Measurements from ENCODE around the gene ITPR2.

ITPR2 gene

DNA sequence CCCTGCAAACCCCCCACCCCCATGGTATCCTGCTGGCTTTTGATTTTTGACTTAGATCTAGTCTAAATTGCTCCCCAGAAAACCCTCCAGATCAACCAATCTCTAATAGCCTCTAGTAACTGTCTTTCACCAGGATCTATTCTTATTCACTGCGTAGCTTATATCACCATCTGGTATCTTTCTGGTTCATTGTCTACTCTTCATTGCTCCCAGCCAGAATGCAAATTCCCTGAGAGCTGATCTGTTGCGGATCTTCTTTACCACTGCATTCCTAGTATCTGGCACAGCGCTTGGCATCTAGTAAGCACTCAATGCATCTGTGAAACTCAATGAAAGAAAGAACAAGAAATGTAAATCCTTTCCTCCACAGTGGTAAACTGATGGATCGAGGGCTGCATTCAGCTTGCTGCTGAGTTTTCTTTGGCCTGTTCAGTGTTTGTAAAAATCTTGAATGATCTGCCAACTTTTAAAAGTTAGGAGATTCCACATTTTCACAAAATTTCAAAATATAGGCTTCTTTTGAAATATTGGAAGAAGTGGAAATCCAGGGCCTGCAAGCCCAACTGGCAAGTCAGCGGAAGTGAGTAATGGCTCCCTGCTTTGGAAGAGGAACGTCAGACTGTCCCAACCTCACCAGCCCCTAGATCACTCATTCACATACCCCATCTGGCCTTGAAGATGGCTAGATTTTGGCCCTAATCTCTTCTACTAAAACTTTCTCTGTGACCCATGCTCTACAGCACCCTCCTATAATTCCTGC is 363.4 kb downstream of the ITPR2 start:
- no peak overlapping the region for H3K4me3 ChIP-seq (ENCODE audit: low read depth, low read length)
- TF ChIP-seq, protein P1, sequence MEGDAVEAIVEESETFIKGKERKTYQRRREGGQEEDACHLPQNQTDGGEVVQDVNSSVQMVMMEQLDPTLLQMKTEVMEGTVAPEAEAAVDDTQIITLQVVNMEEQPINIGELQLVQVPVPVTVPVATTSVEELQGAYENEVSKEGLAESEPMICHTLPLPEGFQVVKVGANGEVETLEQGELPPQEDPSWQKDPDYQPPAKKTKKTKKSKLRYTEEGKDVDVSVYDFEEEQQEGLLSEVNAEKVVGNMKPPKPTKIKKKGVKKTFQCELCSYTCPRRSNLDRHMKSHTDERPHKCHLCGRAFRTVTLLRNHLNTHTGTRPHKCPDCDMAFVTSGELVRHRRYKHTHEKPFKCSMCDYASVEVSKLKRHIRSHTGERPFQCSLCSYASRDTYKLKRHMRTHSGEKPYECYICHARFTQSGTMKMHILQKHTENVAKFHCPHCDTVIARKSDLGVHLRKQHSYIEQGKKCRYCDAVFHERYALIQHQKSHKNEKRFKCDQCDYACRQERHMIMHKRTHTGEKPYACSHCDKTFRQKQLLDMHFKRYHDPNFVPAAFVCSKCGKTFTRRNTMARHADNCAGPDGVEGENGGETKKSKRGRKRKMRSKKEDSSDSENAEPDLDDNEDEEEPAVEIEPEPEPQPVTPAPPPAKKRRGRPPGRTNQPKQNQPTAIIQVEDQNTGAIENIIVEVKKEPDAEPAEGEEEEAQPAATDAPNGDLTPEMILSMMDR (IDR thresholded peaks at IDR 0.05; ENCODE audit: low read depth, low read length): no peak

DNA sequence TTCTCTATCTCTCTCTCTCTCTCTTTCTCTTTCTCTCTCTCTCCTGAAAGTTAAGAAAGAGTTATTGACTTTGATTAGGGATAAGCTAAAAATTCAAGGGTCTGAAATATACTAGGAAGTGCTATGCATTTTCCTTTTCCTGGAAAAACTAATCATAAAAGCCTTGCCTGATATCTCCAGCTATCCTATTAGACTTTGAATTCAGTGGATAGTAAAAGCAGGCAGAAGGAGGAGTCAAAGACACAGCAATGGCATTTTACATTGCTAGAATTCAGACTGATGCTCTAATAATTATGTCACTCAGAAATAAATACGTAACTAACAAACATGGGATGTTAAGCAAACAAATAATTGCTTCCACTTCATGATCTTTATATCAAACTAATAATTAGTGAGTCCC is 365.6 kb downstream of the ITPR2 start:
- no peak overlapping the region for H3K4me3 ChIP-seq (ENCODE audit: low read depth, low read length)
- TF ChIP-seq, protein P1 (IDR thresholded peaks at IDR 0.05; ENCODE audit: low read depth, low read length): no peak

DNA sequence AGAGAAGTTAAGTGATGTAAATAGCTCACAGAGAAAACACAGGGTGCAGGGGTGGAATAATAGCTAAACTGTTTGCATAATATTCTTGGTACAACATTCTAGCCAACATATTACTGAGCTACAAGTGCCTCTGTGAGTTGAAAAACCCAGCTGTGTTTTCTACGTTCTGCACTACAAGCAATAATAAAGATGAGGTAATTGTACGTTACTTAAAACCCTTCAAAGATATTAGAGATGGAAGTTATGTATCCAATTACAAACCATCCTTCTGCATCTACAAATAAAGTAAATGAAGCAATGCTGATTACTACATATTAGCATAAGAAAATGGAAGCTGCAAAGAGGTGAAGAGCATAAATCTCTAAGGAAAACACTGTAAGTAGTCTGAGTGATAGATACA is 366.3 kb downstream of the ITPR2 start:
- TF ChIP-seq, protein P1 (IDR thresholded peaks at IDR 0.05; ENCODE audit: low read depth, low read length): no peak
- no peak overlapping the region for H3K4me3 ChIP-seq (ENCODE audit: low read depth, low read length)

DNA sequence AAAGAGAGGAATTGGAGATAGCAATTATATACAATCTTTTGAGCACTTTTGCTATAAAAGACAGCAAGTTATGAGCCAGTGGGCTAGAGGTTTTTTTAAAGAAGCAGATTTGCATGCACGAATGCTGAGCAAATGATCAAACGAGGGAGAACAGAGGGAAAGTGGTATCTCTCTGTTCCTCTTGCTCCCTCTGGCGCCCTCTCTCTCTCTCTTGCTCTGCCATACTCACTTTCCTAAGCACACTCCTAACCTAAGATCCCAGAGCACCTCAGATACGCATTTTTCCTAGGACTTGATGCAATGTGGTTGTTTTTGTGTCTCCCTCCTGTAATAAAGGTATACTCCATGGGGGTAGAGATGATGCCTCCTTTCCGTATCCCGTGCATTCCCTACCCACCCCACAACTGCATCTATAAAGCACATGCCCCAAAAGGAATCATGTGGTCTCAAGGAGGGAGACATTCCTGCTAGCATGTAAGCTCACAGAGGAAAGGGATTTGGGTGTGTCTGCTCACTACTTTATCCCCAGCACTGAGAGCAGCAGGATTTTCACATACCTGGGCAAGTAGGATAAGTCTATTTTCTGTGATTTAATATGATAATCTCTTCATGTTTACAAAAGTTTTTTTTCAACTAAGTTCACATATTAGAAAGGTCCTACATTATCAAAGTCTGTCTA is 367.4 kb downstream of the ITPR2 start:
- TF ChIP-seq, protein P1 (IDR thresholded peaks at IDR 0.05; ENCODE audit: low read depth, low read length): no peak

DNA sequence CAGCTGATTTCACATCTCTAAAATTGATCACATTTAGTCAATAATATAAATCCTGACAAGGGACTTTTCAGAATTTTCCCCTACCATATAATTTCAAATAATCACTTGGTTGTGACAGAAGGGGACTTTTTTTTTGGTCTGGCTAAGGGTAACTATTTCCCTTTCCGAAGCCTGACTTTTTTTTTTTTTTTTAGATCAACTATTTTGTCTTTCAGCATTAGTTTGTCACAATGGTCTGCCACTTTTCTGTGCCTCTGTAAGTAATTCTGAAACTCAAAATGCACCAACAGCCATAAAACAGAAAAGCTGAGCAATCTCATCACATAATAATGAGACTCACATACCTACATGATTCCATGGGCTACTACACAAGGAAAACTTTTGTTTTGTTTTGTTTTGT is 371.2 kb downstream of the ITPR2 start:
- H3K4me3 ChIP-seq (ENCODE audit: low read depth, low read length): no peak overlapping the region
- TF ChIP-seq, protein P1 (IDR thresholded peaks at IDR 0.05; ENCODE audit: low read depth, low read length): no peak

More for the DNA sequence above, 367.4 kb downstream of the ITPR2 start:
- no peak overlapping the region for H3K4me3 ChIP-seq (ENCODE audit: low read depth, low read length)

DNA sequence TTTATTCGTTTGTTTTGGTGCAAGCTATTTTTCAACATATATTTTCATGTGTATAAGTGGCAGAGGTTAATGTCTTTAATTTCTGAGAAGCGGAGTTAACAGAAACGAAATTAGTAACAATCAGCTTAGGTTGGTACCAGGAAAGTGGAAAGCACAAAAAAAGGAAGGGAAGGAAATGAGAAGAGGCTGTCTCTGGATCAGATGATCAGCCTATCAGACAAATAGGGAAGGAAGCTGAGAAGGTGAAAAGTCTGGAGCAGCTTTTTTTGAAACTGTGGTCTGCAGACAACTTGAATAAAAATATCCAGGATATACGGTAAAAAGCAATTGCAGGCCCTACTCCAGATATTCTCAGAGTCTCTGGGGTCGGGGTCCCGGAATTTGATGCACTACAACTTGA is 372.6 kb downstream of the ITPR2 start:
- TF ChIP-seq, protein P1 (IDR thresholded peaks at IDR 0.05; ENCODE audit: low read depth, low read length): no peak
- no peak overlapping the region for H3K4me3 ChIP-seq (ENCODE audit: low read depth, low read length)

DNA sequence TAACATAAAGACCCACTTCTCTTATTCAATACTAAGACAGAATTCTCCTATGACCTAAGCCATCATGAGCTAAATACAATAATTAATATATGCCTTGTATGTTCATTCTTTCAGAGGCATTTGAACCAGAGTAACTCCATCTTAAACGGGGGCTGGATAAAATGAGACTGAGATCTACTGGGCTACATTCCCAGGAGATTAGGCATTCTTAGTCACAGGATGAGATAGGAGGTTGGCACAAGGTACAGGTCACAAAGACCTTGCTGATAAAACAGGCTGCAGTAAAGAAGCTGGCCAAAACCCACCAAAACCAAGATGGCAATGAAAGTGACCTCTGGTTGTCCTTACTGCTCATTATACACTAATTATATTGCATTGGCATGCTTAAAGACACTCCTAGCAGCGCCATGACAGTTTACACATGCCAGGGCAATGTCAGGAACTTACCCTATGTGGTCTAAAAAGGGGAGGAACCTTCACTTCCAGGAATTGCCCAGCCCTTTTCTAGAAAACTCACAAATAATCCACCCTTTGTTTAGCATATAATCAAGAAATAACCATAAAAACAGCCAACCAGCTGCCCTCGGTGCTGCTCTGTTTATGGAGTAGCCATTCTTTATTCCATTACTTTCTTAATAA is 376.9 kb downstream of the ITPR2 start:
- TF ChIP-seq, protein P1 (IDR thresholded peaks at IDR 0.05; ENCODE audit: low read depth, low read length): no peak
- no peak overlapping the region for H3K4me3 ChIP-seq (ENCODE audit: low read depth, low read length)
